ENCODE results near the gene PTPRE. TPM values are rescaled to one million over a fixed set of nuclear protein-coding genes. Genes with fewer than 3 reads are reported as not detected.

The PTPRE gene
- total RNA-seq, 2 donors from 2014 or later = 6.5 to 8.9 TPM

DNA sequence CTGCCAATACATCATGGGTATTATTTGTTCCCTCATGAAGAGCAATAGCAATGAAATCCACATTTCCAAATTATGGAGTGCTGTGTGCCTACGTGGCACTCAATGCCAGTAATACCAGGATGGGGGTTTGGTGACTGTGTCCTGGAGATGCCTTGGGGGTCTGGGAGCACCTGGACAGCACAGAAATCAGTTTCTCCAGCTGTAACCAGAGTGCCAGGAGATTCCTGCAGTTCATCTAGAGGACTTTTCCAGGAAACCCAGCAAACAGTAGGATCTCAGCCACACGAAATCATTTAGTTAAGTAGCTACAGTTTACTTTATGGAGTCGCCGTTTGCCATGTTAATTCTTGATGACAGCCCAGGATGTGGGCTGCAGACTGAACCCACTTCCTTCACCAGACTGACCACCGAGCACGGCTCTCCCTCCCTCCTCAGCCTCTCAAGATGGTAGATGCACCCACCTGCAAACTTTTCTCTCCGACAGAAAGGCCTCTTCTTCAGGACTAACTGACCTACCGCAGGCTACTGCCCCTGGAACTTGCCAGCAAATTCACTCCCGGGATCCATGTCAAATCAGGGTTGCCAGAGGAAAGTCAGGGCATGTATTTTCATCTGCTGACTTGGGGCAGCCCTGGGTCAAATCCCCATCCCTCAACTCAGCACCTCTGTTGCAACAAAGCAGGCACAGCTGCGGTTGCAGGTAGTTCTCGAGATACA lies 189.0 kb downstream of the PTPRE start:
- WGBS, 2 donors = 86 to 91% methylated on average over 11 of the region's 11 CpGs
- TF ChIP-seq POLR2A (IDR thresholded peaks at IDR 0.05) = no peak
- TF ChIP-seq, protein P1, sequence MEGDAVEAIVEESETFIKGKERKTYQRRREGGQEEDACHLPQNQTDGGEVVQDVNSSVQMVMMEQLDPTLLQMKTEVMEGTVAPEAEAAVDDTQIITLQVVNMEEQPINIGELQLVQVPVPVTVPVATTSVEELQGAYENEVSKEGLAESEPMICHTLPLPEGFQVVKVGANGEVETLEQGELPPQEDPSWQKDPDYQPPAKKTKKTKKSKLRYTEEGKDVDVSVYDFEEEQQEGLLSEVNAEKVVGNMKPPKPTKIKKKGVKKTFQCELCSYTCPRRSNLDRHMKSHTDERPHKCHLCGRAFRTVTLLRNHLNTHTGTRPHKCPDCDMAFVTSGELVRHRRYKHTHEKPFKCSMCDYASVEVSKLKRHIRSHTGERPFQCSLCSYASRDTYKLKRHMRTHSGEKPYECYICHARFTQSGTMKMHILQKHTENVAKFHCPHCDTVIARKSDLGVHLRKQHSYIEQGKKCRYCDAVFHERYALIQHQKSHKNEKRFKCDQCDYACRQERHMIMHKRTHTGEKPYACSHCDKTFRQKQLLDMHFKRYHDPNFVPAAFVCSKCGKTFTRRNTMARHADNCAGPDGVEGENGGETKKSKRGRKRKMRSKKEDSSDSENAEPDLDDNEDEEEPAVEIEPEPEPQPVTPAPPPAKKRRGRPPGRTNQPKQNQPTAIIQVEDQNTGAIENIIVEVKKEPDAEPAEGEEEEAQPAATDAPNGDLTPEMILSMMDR (IDR thresholded peaks at IDR 0.05) = no peak
- H3K4me3 ChIP-seq = no peak overlapping the region
- H3K27me3 ChIP-seq = no peaks in the 10 kb centered on the region
- no peaks in the 10 kb centered on the region for H3K4me1 ChIP-seq
- H3K36me3 ChIP-seq (replicated peaks in 1 of 2; ENCODE audit: insufficient read depth in 1 of 2, low read depth in 2 of 2) = no peaks in the 10 kb centered on the region
- intact Hi-C loops (cut with DNase I) = no loop called here
- H3K9me3 ChIP-seq = no peaks in the 10 kb centered on the region
- H3K27ac ChIP-seq = no peak overlapping the region
- no peak for ATAC-seq
- DNase-seq = no peak

- no peak overlapping the region for H3K27ac ChIP-seq
- 91 to 94% methylated on average over 5 of the region's 5 CpGs for WGBS, 2 donors
- TF ChIP-seq POLR2A (IDR thresholded peaks at IDR 0.05) = no peak
- intact Hi-C loops (cut with DNase I) = no loop called here
- no peaks in the 10 kb centered on the region for H3K4me1 ChIP-seq
- H3K4me3 ChIP-seq = no peak overlapping the region
- H3K36me3 ChIP-seq (replicated peaks in 1 of 2; ENCODE audit: insufficient read depth in 1 of 2, low read depth in 2 of 2) = no peaks in the 10 kb centered on the region
- no peaks in the 10 kb centered on the region for H3K27me3 ChIP-seq
- no peaks in the 10 kb centered on the region for H3K9me3 ChIP-seq
- ATAC-seq (no peak), DNase-seq (no peak)
Observed at GRCh38 chr10:128096486-128097199, 189.7 kb downstream of the PTPRE start.

DNA sequence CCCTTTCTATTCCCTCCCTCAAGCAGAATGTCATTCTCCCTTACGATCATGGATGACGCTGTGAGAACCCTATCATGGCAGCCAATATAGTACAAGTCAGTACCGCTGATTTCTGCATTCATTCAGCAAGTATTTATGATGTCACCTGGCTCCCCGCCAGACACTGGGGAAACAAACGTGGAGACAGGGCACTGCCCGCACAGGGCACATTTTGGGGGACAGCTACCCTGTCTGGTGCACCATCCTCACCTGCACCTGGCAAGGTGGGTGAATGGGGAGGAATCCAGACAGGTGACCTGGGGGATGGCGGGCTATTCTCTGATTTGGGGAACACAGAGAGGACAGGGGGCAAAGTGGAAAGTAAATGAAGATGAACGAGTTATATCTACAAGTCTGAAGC lies 190.9 kb downstream of the PTPRE start:
- TF ChIP-seq, protein P1 (IDR thresholded peaks at IDR 0.05) = no peak
- no peak for TF ChIP-seq POLR2A (IDR thresholded peaks at IDR 0.05)
- Histone ChIP-seq H3K27me3 (no peaks in the 10 kb centered on the region), H3K36me3 (replicated peaks in 1 of 2; ENCODE audit: insufficient read depth in 1 of 2, low read depth in 2 of 2) (no peaks in the 10 kb centered on the region), H3K4me1 (no peaks in the 10 kb centered on the region), H3K4me3 (no peak overlapping the region), H3K27ac (no peak overlapping the region), H3K9me3 (no peaks in the 10 kb centered on the region)
- ATAC-seq = no peak
- intact Hi-C loops (cut with DNase I) = no loop called here
- WGBS, 2 donors = 86% methylated on average over 8 of the region's 8 CpGs
- DNase-seq = no peak

- no peak overlapping the region for H3K4me3 ChIP-seq
- H3K36me3 ChIP-seq (replicated peaks in 1 of 2; ENCODE audit: insufficient read depth in 1 of 2, low read depth in 2 of 2) = no peaks in the 10 kb centered on the region
- no peaks in the 10 kb centered on the region for H3K9me3 ChIP-seq
- TF ChIP-seq, protein P1 (IDR thresholded peaks at IDR 0.05) = no peak
- TF ChIP-seq POLR2A (IDR thresholded peaks at IDR 0.05) = no peak
- no peak for ATAC-seq
- 85 to 88% methylated on average over 10 of the region's 10 CpGs for WGBS, 2 donors
- H3K27ac ChIP-seq = no peak overlapping the region
- no peaks in the 10 kb centered on the region for H3K27me3 ChIP-seq
- no peaks in the 10 kb centered on the region for H3K4me1 ChIP-seq
- intact Hi-C loops (cut with DNase I) = no loop called here
- no peak for DNase-seq
Observed at GRCh38 chr10:128098631-128099030, 191.7 kb downstream of the PTPRE start.

- Histone ChIP-seq H3K27ac (no peak overlapping the region), H3K36me3 (replicated peaks in 1 of 2; ENCODE audit: insufficient read depth in 1 of 2, low read depth in 2 of 2) (no peaks in the 10 kb centered on the region), H3K4me3 (no peak overlapping the region), H3K27me3 (no peaks in the 10 kb centered on the region), H3K4me1 (no peaks in the 10 kb centered on the region), H3K9me3 (no peaks in the 10 kb centered on the region)
- 96% methylated on average over 9 of the region's 10 CpGs for WGBS, 2 donors
- DNase-seq (no peak), ATAC-seq (no peak)
- TF ChIP-seq POLR2A (IDR thresholded peaks at IDR 0.05) = no peak
- TF ChIP-seq, protein P1 (IDR thresholded peaks at IDR 0.05) = no peak
- intact Hi-C loops (cut with DNase I) = no loop called here
Observed at GRCh38 chr10:128099901-128100300, 193.0 kb downstream of the PTPRE start.

Measured in body of pancreas (tissue), 4 donors.